Brain microvascular endothelial cell (primary cell): ENCODE data around the gene KRT12.
A peak's percentile ranks its signal among the peaks of the same experiment; 100 is the strongest.
"Not testable (repeated sequence)": the region's sequence is repeated elsewhere in the genome, so short reads cannot be mapped to it uniquely, and the experiment has no call there.

ENCODE experiments used
- DNase-seq: peaks from one replicate; pipeline ENCODE4 v3.0.0-alpha.2; 2020
- H3K27ac ChIP-seq: fragments of 250-450 bp; sonication (Bioruptor Pico); 2 replicates; pipeline ENCODE4 v1.5.1; 2020; ENCODE audit warnings: mild to moderate bottlenecking, moderate library complexity
- H3K27me3 ChIP-seq: fragments of 250-450 bp; sonication (Bioruptor Pico); replicated peaks from 2 replicates; pipeline ENCODE4 v1.5.1; 2020; ENCODE audit warnings: mild to moderate bottlenecking
- H3K36me3 ChIP-seq: fragments of 250-450 bp; sonication (Bioruptor Pico); replicated peaks from 2 replicates; pipeline ENCODE4 v1.5.1; 2020; ENCODE audit warnings: mild to moderate bottlenecking
- H3K4me3 ChIP-seq: 2 replicates; pipeline ENCODE4 v1.5.1; 2011; ENCODE audit warnings: low read depth, mild to moderate bottlenecking, control low read depth, low read length, moderate library complexity
- in situ Hi-C: cut with HindIII; loops from 2 replicates; pipeline ENCODE4 v1.10.0; 2017; ENCODE audit warnings: low sequenced_read_pairs, low pct_ligation_motif_present
- TF ChIP-seq, protein P1 (sequence below): IDR thresholded peaks from 2 replicates; pipeline ENCODE4 v1.5.1; 2011; ENCODE audit warnings: low read depth, mild to moderate bottlenecking, moderate library complexity, low read length, control low read depth, inconsistent platforms; ENCODE audit errors: missing control alignments

KRT12 gene

DNA sequence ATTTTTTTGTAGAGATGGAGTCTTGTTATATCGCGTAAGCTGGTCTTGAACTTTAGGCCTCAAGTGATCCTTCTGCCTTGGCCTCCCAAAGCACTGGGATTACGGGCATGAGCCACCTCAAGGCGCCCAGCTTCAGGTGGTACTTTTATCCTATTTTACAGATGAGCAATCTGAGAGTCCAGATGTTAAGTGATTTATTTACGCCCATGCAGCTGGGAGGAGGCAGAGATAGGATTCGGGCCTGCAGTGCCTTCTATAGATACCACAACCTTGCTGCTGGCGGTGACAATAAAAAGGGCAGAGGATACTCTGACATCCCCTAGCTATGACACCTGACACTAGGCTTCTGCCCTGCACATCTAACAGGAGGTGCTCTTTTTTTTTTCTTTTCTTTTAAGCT, 4.3 kb upstream of the KRT12 start:
- no peak overlapping the region for H3K4me3 ChIP-seq
- no peak overlapping the region for H3K27ac ChIP-seq
- in situ Hi-C loops = no loop called here
- no peaks in the 10 kb centered on the region for H3K27me3 ChIP-seq
- H3K36me3 ChIP-seq = no peaks in the 10 kb centered on the region
- TF ChIP-seq, protein P1, sequence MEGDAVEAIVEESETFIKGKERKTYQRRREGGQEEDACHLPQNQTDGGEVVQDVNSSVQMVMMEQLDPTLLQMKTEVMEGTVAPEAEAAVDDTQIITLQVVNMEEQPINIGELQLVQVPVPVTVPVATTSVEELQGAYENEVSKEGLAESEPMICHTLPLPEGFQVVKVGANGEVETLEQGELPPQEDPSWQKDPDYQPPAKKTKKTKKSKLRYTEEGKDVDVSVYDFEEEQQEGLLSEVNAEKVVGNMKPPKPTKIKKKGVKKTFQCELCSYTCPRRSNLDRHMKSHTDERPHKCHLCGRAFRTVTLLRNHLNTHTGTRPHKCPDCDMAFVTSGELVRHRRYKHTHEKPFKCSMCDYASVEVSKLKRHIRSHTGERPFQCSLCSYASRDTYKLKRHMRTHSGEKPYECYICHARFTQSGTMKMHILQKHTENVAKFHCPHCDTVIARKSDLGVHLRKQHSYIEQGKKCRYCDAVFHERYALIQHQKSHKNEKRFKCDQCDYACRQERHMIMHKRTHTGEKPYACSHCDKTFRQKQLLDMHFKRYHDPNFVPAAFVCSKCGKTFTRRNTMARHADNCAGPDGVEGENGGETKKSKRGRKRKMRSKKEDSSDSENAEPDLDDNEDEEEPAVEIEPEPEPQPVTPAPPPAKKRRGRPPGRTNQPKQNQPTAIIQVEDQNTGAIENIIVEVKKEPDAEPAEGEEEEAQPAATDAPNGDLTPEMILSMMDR = no peak
- DNase-seq = no peak

GRCh38 chr17:40870136-40870535, 3.1 kb upstream of the KRT12 start:
- in situ Hi-C loops = no loop called here
- no peak for DNase-seq
- H3K27me3 ChIP-seq = no peaks in the 10 kb centered on the region

GRCh38 chr17:40864661-40865390, 2.2 kb downstream of the KRT12 start:
- DNase-seq = no peak
- TF ChIP-seq, protein P1 = no peak

More at GRCh38 chr17:40870136-40870535, 3.1 kb upstream of the KRT12 start:
- no peaks in the 10 kb centered on the region for H3K36me3 ChIP-seq
- no peak overlapping the region for H3K27ac ChIP-seq
- TF ChIP-seq, protein P1 = no peak
- H3K4me3 ChIP-seq = no peak overlapping the region

DNA sequence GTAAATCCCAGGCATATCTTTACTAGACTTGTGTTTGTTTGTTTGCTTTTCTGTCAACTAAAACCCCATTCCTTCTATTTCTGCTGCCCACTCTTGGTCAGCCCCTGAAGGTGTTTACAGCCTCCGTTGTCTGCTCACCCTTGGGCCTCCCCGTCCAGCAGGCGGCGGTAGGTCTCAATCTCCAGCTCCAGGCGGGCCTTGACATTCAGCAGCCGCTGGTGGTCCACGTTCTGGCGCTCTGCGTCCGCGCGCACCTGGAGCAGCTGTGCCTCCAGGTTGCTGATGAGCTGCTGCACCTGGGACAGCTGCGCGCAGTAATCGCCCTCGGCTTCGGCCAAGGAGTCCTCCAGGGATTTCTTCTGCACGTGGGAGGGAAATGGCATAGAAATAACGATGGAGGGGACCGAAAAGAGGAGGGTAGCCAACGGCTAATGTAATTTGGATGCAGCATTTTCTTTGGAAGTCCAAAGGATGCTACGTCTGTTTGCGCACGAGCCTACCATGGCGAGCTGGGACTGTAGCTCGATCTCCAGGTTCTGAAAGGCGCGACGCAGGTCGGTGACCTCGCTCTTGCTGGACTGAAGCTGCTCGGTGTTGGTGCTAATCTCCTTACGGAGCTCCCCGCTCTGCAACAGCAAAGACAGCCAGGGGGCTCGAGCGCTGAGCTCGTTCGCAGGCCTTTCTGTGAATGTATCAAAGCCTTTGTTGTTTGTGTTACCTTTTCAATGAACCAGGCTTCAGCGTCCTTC, 3.9 kb downstream of the KRT12 start:
- Histone ChIP-seq H3K27me3 (no peaks in the 10 kb centered on the region), H3K27ac (no peak overlapping the region), H3K36me3 (no peaks in the 10 kb centered on the region), H3K4me3 (no peak overlapping the region)
- no peak for DNase-seq
- TF ChIP-seq, protein P1 = peak; percentile 72
- in situ Hi-C loops = no loop called here

More at GRCh38 chr17:40864661-40865390, 2.2 kb downstream of the KRT12 start:
- Histone ChIP-seq H3K27me3 (no peaks in the 10 kb centered on the region), H3K27ac (no peak overlapping the region), H3K36me3 (no peaks in the 10 kb centered on the region), H3K4me3 (no peak overlapping the region)
- in situ Hi-C loops = no loop called here

DNA sequence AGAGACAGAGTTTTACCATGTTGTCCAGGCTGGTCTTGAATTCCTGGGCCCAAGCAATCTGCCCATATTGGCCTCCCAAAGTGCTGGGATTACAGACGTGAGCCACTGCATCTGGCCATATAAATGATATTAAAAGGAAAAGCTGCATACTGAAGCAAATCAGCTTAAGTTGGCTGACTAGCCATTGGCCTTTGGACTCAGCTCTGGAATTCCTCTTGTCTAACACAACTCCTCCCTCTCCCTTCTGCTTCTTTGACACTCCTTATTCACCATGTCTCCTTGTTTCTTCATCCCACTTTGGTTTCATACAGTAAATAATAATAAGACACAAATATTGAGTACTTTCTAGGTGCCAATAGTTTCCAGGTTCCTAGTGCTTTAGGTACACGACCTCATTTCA, 7.5 kb downstream of the KRT12 start:
- TF ChIP-seq, protein P1 = no peak
- Histone ChIP-seq H3K4me3 (no peak overlapping the region), H3K36me3 (no peaks in the 10 kb centered on the region), H3K27me3 (no peaks in the 10 kb centered on the region), H3K27ac (no peak overlapping the region)
- no peak for DNase-seq
- in situ Hi-C loops = no loop called here

DNA sequence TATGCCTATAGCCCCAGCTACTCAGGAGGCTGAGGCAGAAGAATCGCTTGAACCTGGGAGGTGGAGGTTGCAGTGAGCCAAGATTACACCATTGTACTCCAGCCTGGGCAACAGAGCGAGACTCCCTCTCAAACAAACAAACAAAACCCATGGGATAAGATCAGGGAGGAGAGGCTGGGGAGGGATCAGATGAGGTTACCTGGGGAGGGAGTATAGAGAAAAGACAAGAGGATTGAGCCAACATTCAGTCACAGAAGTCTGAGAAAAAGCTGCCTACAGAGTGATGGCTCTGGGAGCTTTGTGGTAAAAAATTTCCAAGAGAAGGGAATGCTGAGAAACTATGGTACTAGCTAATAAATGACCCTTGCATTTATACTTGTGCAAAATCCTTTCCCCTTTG, 8.4 kb downstream of the KRT12 start:
- H3K27ac ChIP-seq, H3K36me3 ChIP-seq, in situ Hi-C loops, H3K27me3 ChIP-seq, DNase-seq, H3K4me3 ChIP-seq: not testable (repeated sequence)
